HL-60 (cell line): ENCODE data around the gene SLC5A9.

ENCODE experiments used
- DNase-seq, 2 experiments: peaks; one replicate each; pipeline ENCODE4 v3.0.0-alpha.2; 2010 to 2020; ENCODE audit warnings: low read depth in 1 of 2, low spot score in 1 of 2
- H3K27ac ChIP-seq: fragments of 250-450 bp; sonication (Bioruptor Pico); replicated peaks from 2 replicates; pipeline ENCODE4 v1.5.1; 2020; ENCODE audit warnings: mild to moderate bottlenecking, moderate library complexity
- H3K27me3 ChIP-seq: fragments of 250-450 bp; sonication (Bioruptor Pico); 2 replicates; pipeline ENCODE4 v1.5.1; 2021; ENCODE audit warnings: mild to moderate bottlenecking, moderate library complexity; ENCODE audit not compliant: insufficient read depth, poor library complexity, severe bottlenecking
- H3K4me3 ChIP-seq: replicated peaks from 2 replicates; pipeline ENCODE4 v1.5.1; 2011; ENCODE audit warnings: mild to moderate bottlenecking, control low read depth, low read length; ENCODE audit not compliant: insufficient read depth
- GABPA ChIP-seq: IDR thresholded peaks from 2 replicates; pipeline ENCODE4 v1.6.1; 2012; ENCODE audit warnings: low read depth
- POLR2AphosphoS5 ChIP-seq: IDR thresholded peaks from 2 replicates; pipeline ENCODE4 v1.6.1; 2012; ENCODE audit warnings: low read depth
- REST ChIP-seq: IDR thresholded peaks from 2 replicates; pipeline ENCODE4 v1.6.1; 2012; ENCODE audit warnings: low read depth; ENCODE audit not compliant: insufficient replicate concordance
- SPI1 ChIP-seq: IDR thresholded peaks from 2 replicates; pipeline ENCODE4 v1.6.1; 2012; ENCODE audit warnings: low read depth, mild to moderate bottlenecking, borderline replicate concordance
- TF ChIP-seq, protein P1 (sequence below): IDR thresholded peaks from one replicate; pipeline ENCODE4 v1.5.1; 2011; ENCODE audit warnings: low read length, control low read depth, inconsistent platforms; ENCODE audit not compliant: insufficient read depth

SLC5A9 gene

GRCh38 chr1:48215889-48216288 is 6.6 kb upstream of the SLC5A9 start:
- no peak overlapping the region for H3K27ac ChIP-seq

DNA sequence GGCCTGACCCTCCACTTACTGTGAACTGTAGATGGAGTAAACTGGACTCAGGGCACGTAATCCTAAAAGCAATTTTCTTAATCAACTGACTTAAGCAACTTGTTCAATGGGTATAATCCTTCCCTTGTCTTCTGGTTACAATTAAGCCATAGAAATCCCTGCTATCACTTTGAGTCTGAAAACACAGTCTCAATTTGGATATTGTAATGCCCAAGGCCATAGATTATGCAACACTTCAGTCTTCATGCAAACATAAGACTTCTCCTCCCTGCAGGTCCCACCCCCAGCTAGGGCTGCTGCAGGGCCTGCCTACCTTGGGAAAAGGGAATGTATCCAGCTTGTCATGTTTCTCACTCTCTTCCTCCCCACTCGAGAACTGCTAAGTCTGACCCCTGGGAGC is 6.2 kb upstream of the SLC5A9 start:
- no peak for DNase-seq
- Histone ChIP-seq H3K27ac (no peak overlapping the region), H3K27me3 (no peaks in the 10 kb centered on the region), H3K4me3 (no peak overlapping the region)
- TF ChIP-seq GABPA (no peak), POLR2AphosphoS5 (no peak), REST (no peak), SPI1 (no peak)
- TF ChIP-seq, protein P1, sequence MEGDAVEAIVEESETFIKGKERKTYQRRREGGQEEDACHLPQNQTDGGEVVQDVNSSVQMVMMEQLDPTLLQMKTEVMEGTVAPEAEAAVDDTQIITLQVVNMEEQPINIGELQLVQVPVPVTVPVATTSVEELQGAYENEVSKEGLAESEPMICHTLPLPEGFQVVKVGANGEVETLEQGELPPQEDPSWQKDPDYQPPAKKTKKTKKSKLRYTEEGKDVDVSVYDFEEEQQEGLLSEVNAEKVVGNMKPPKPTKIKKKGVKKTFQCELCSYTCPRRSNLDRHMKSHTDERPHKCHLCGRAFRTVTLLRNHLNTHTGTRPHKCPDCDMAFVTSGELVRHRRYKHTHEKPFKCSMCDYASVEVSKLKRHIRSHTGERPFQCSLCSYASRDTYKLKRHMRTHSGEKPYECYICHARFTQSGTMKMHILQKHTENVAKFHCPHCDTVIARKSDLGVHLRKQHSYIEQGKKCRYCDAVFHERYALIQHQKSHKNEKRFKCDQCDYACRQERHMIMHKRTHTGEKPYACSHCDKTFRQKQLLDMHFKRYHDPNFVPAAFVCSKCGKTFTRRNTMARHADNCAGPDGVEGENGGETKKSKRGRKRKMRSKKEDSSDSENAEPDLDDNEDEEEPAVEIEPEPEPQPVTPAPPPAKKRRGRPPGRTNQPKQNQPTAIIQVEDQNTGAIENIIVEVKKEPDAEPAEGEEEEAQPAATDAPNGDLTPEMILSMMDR, result no peak

More at GRCh38 chr1:48215889-48216288, 6.6 kb upstream of the SLC5A9 start:
- no peak for DNase-seq
- Histone ChIP-seq H3K4me3 (no peak overlapping the region), H3K27me3 (no peaks in the 10 kb centered on the region)
- TF ChIP-seq SPI1 (no peak), GABPA (no peak), REST (no peak), POLR2AphosphoS5 (no peak)
- TF ChIP-seq, protein P1, result no peak

GRCh38 chr1:48216941-48217340 is 5.6 kb upstream of the SLC5A9 start:
- H3K4me3 ChIP-seq, result no peak overlapping the region
- H3K27ac ChIP-seq, result no peak overlapping the region
- peak in 1 of 2 experiments; percentile 6 for DNase-seq
- TF ChIP-seq REST (no peak), POLR2AphosphoS5 (no peak), GABPA (no peak), SPI1 (no peak)
- TF ChIP-seq, protein P1, result no peak
- H3K27me3 ChIP-seq, result no peaks in the 10 kb centered on the region
